Neural progenitor cell (in vitro differentiated cells): ENCODE measurements around the gene OR1J2. TPM values are rescaled to one million over a fixed set of nuclear protein-coding genes. Genes with fewer than 3 reads are reported as not detected.
A peak's percentile ranks its signal among the peaks of the same experiment; 100 is the strongest.

Experiments
- DNase-seq: peaks from one replicate; pipeline ENCODE4 v3.0.0-alpha.2; 2016; ENCODE audit warnings: low spot score
- H2AFZ ChIP-seq: fragments of 200-600 bp; sonication (generic); replicated peaks from 2 replicates; pipeline ENCODE4 v1.6.1; 2016; ENCODE audit warnings: antibody characterized with exemption
- H3F3A ChIP-seq: fragments of 200-600 bp; sonication (generic); 2 replicates; pipeline ENCODE4 v1.6.1; 2016; ENCODE audit warnings: antibody characterized with exemption, low read depth
- H3K27ac ChIP-seq: fragments of 200-600 bp; sonication (generic); 2 replicates; pipeline ENCODE4 v1.5.1; 2016; ENCODE audit warnings: mild to moderate bottlenecking
- H3K27me3 ChIP-seq: fragments of 200-600 bp; sonication (generic); 2 replicates; pipeline ENCODE4 v1.6.1; 2016; ENCODE audit warnings: mild to moderate bottlenecking, moderate library complexity
- H3K36me3 ChIP-seq: fragments of 200-600 bp; sonication (generic); 2 replicates; pipeline ENCODE4 v1.5.1; 2016
- H3K4me1 ChIP-seq: fragments of 200-600 bp; sonication (generic); 2 replicates; pipeline ENCODE4 v1.6.1; 2016; ENCODE audit warnings: mixed run types
- H3K4me2 ChIP-seq: fragments of 200-600 bp; sonication (generic); 2 replicates; pipeline ENCODE4 v1.6.1; 2016
- H3K4me3 ChIP-seq: fragments of 200-600 bp; sonication (generic); 2 replicates; pipeline ENCODE4 v1.5.1; 2016
- H3K79me2 ChIP-seq: fragments of 200-600 bp; sonication (generic); 2 replicates; pipeline ENCODE4 v1.6.1; 2016; ENCODE audit warnings: low read depth
- H3K9ac ChIP-seq: fragments of 200-600 bp; sonication (generic); 2 replicates; pipeline ENCODE4 v1.6.1; 2016
- H3K9me3 ChIP-seq: fragments of 200-600 bp; sonication (generic); 2 replicates; pipeline ENCODE4 v1.5.1; 2016; ENCODE audit warnings: low read depth
- H4K20me1 ChIP-seq: fragments of 200-600 bp; sonication (generic); 2 replicates; pipeline ENCODE4 v1.6.1; 2016; ENCODE audit warnings: low read depth
- H3K27ac Mint-ChIP-seq: 3 replicates; pipeline ENCODE4 v1.8.0; 2021; ENCODE audit warnings: mixed read lengths
- H3K27me3 Mint-ChIP-seq: 2 replicates; pipeline ENCODE4 v1.8.0; 2022; ENCODE audit warnings: low read depth, mild to moderate bottlenecking, inconsistent platforms, moderate library complexity, mixed read lengths; ENCODE audit not compliant: insufficient read depth
- H3K36me3 Mint-ChIP-seq: 3 replicates; pipeline ENCODE4 v1.8.0; 2021; ENCODE audit warnings: mixed read lengths
- H3K4me1 Mint-ChIP-seq: 3 replicates; pipeline ENCODE4 v1.8.0; 2021; ENCODE audit warnings: mixed read lengths
- H3K4me3 Mint-ChIP-seq: 3 replicates; pipeline ENCODE4 v1.8.0; 2021; ENCODE audit warnings: mild to moderate bottlenecking, moderate library complexity, mixed read lengths
- H3K9me3 Mint-ChIP-seq: 3 replicates; pipeline ENCODE4 v1.8.0; 2020; ENCODE audit warnings: mixed read lengths
- CTCF ChIP-seq: fragments of 200-600 bp; sonication (generic); IDR thresholded peaks from 2 replicates; pipeline ENCODE4 v1.5.1; 2017; ENCODE audit warnings: antibody characterized with exemption, mild to moderate bottlenecking
- EZH2 ChIP-seq: fragments of 200-600 bp; sonication (generic); IDR thresholded peaks from 2 replicates; pipeline ENCODE4 v1.6.1; 2017; ENCODE audit warnings: antibody characterized with exemption, mild to moderate bottlenecking, moderate library complexity
- EZH2phosphoT487 ChIP-seq: fragments of 200-600 bp; sonication (generic); IDR thresholded peaks from 2 replicates; pipeline ENCODE4 v1.6.1; 2017; ENCODE audit warnings: antibody characterized with exemption
- total RNA-seq: library from RNA; depleted of rRNA; stranded (reverse); fragments of >200 nt; gene quantifications from 2 replicates; pipeline ENCODE4 v1.2.3, GENCODE V29; 2015; ENCODE audit warnings: low replicate concordance

OR1J2 gene
- total RNA-seq: not detected in 2 replicates

- Mint-ChIP-seq H3K27ac (no peak within 1 kb of the TSS), H3K27me3 (peaks cover 6% of the 10 kb centered on the region)
- H3K4me2 ChIP-seq: no peak within 1 kb of the TSS
Measured at GRCh38 chr9:122510502-122510901, at the start of gene OR1J2. TSS of gene OR1J2 (plus strand) at chr9:122510802. CDS start at chr9:122510802, 0 bp downstream.

GRCh38 chr9:122463828-122464632 is 46.6 kb upstream of the OR1J2 start:
- no peaks in the 10 kb centered on the region for H3K36me3 Mint-ChIP-seq
- no peak overlapping the region for H3K9ac ChIP-seq
- no peaks in the 10 kb centered on the region for H3K4me1 ChIP-seq
- no peaks in the 10 kb centered on the region for H3K36me3 ChIP-seq
- peaks cover 15% of the 10 kb centered on the region for H3K27me3 ChIP-seq
- H3K27me3 Mint-ChIP-seq: peaks cover 11% of the 10 kb centered on the region
- no peak overlapping the region for H3K4me3 ChIP-seq
- TF ChIP-seq EZH2phosphoT487 (no peak), EZH2 (no peak), CTCF (no peak)
- no peaks in the 10 kb centered on the region for H3K4me1 Mint-ChIP-seq
- no peak overlapping the region for H3K27ac ChIP-seq
- H3K4me2 ChIP-seq: no peak overlapping the region
- H3F3A ChIP-seq: no peaks in the 10 kb centered on the region
- no peak overlapping the region for H3K27ac Mint-ChIP-seq
- no peak overlapping the region for H3K4me3 Mint-ChIP-seq
- no peaks in the 10 kb centered on the region for H3K79me2 ChIP-seq
- DNase-seq: peak; percentile 29
- no peaks in the 10 kb centered on the region for H3K9me3 ChIP-seq
- H3K9me3 Mint-ChIP-seq: peaks cover 2% of the 10 kb centered on the region
- H4K20me1 ChIP-seq: no peaks in the 10 kb centered on the region
- no peak overlapping the region for H2AFZ ChIP-seq

More at GRCh38 chr9:122510502-122510901, at the start of gene OR1J2:
- H3F3A ChIP-seq: no peaks in the 10 kb centered on the region
- H3K9me3 ChIP-seq: peaks cover 4% of the 10 kb centered on the region
- no peaks in the 10 kb centered on the region for H3K27me3 ChIP-seq
- H3K9ac ChIP-seq: no peak within 1 kb of the TSS
- DNase-seq: no peak
- no peaks in the 10 kb centered on the region for H4K20me1 ChIP-seq
- H3K27ac ChIP-seq: no peak within 1 kb of the TSS
- Mint-ChIP-seq H3K9me3 (no peaks in the 10 kb centered on the region), H3K4me3 (no peak within 1 kb of the TSS), H3K36me3 (no peaks in the 10 kb centered on the region), H3K4me1 (no peaks in the 10 kb centered on the region)
- no peaks in the 10 kb centered on the region for H3K36me3 ChIP-seq
- H3K4me1 ChIP-seq: no peaks in the 10 kb centered on the region
- no peak within 1 kb of the TSS for H2AFZ ChIP-seq
- H3K4me3 ChIP-seq: no peak within 1 kb of the TSS
- TF ChIP-seq CTCF (no peak), EZH2 (no peak), EZH2phosphoT487 (no peak)
- H3K79me2 ChIP-seq: no peaks in the 10 kb centered on the region

GRCh38 chr9:122464633-122465567 is 45.7 kb upstream of the OR1J2 start:
- no peak overlapping the region for H3K9ac ChIP-seq
- H3K4me1 ChIP-seq: no peaks in the 10 kb centered on the region
- no peaks in the 10 kb centered on the region for H4K20me1 ChIP-seq
- no peak overlapping the region for H3K4me2 ChIP-seq
- Mint-ChIP-seq H3K4me1 (no peaks in the 10 kb centered on the region), H3K4me3 (no peak overlapping the region), H3K9me3 (peaks cover 5% of the 10 kb centered on the region), H3K36me3 (peaks cover 2% of the 10 kb centered on the region), H3K27me3 (peaks cover 15% of the 10 kb centered on the region), H3K27ac (no peak overlapping the region)
- no peak overlapping the region for H3K4me3 ChIP-seq
- H2AFZ ChIP-seq: no peak overlapping the region
- no peaks in the 10 kb centered on the region for H3F3A ChIP-seq
- TF ChIP-seq EZH2phosphoT487: no peak
- TF ChIP-seq CTCF: peak; percentile 79
- no peaks in the 10 kb centered on the region for H3K9me3 ChIP-seq
- H3K27me3 ChIP-seq: peaks cover 15% of the 10 kb centered on the region
- DNase-seq: peak; percentile 73
- no peak overlapping the region for H3K27ac ChIP-seq
- H3K36me3 ChIP-seq: no peaks in the 10 kb centered on the region
- no peaks in the 10 kb centered on the region for H3K79me2 ChIP-seq
